A549 (cell line): ENCODE data around the gene SPDYE4.

Source experiments
- CEBPB ChIP-seq, 2 experiments: fragments of >200 bp in 1 of 2; sonication (Bioruptor Twin) in 1 of 2; formaldehyde crosslinking in 1 of 2; IDR thresholded peaks; 2 replicates each; pipeline ENCODE4 v1.6.1; 2012 to 2016
- JUN ChIP-seq, 2 experiments: fragments of >200 bp; sonication (Bioruptor Twin); formaldehyde crosslinking; IDR thresholded peaks; 2 replicates in 1 of 2; 3 replicates in 1 of 2; pipeline ENCODE4 v1.6.1; 2016 to 2017
- POLR2A ChIP-seq: IDR thresholded peaks from 2 replicates; pipeline ENCODE4 v1.6.1; 2012; ENCODE audit warnings: mild to moderate bottlenecking, low read length
- RAD21 ChIP-seq, 2 experiments: fragments of >200 bp in 1 of 2; sonication (Bioruptor Twin) in 1 of 2; formaldehyde crosslinking in 1 of 2; IDR thresholded peaks in 1 of 2; conservative IDR thresholded peaks in 1 of 2; 2 replicates in 1 of 2; 3 replicates in 1 of 2; pipeline ENCODE4 v1.6.1; 2012 to 2018; ENCODE audit warnings: inconsistent platforms in 1 of 2
- SMC3 ChIP-seq: fragments of >200 bp; sonication (Bioruptor Twin); formaldehyde crosslinking; IDR thresholded peaks from 3 replicates; pipeline ENCODE4 v1.6.1; 2018; ENCODE audit warnings: inconsistent platforms
- TF ChIP-seq, protein P1 (sequence below): fragments of 450-650 bp; IDR thresholded peaks from 2 replicates; pipeline ENCODE4 v1.6.1; 2014; ENCODE audit warnings: antibody characterized with exemption
- TF ChIP-seq, protein P2 (sequence below): fragments of >200 bp; sonication (Bioruptor Twin); formaldehyde crosslinking; IDR thresholded peaks from 3 replicates; pipeline ENCODE4 v1.5.1; 2016

DNA sequence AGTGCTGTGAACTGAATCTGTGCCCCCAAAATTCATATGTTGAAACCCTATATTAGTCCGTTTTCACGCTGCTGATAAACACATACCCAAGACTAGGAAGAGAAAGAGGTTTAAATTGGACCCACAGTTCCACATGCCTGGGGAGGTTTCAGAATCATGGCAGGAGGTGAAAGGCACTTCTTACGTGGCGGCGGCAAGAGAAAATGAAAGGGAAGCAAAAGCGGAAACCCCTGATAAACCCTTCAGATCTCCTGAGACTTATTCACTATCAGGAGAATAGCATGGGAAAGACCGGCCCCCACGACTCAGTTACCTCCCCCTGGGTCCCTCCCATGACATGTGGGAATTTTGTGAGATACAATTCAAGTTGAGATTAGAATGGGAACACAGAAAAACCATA lies 3.7 kb upstream of the SPDYE4 start:
- TF ChIP-seq POLR2A (no peak), RAD21 (conservative IDR thresholded peaks at IDR 0.05 in 1 of 2, IDR thresholded peaks at IDR 0.05 in 1 of 2) (no peak), SMC3 (no peak), JUN (IDR thresholded peaks at IDR 0.05) (no peak), CEBPB (IDR thresholded peaks at IDR 0.05) (no peak)
- TF ChIP-seq, protein P1, sequence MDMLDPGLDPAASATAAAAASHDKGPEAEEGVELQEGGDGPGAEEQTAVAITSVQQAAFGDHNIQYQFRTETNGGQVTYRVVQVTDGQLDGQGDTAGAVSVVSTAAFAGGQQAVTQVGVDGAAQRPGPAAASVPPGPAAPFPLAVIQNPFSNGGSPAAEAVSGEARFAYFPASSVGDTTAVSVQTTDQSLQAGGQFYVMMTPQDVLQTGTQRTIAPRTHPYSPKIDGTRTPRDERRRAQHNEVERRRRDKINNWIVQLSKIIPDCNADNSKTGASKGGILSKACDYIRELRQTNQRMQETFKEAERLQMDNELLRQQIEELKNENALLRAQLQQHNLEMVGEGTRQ, result no peak
- TF ChIP-seq, protein P2, sequence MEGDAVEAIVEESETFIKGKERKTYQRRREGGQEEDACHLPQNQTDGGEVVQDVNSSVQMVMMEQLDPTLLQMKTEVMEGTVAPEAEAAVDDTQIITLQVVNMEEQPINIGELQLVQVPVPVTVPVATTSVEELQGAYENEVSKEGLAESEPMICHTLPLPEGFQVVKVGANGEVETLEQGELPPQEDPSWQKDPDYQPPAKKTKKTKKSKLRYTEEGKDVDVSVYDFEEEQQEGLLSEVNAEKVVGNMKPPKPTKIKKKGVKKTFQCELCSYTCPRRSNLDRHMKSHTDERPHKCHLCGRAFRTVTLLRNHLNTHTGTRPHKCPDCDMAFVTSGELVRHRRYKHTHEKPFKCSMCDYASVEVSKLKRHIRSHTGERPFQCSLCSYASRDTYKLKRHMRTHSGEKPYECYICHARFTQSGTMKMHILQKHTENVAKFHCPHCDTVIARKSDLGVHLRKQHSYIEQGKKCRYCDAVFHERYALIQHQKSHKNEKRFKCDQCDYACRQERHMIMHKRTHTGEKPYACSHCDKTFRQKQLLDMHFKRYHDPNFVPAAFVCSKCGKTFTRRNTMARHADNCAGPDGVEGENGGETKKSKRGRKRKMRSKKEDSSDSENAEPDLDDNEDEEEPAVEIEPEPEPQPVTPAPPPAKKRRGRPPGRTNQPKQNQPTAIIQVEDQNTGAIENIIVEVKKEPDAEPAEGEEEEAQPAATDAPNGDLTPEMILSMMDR, result no peak
